Gastrocnemius medialis (tissue), 4 donors: ENCODE results near the gene SULF2. TPM values are rescaled to one million over a fixed set of nuclear protein-coding genes. Genes with fewer than 3 reads are reported as not detected.
A peak's percentile ranks its signal among the peaks of the same experiment; 100 is the strongest.

Experiments used
- ATAC-seq, 2 donors: fragments of 150-250 bp; one replicate each; pipeline ENCODE4 v1.9.1; 2016
- DNase-seq, 2 donors: peaks; one replicate each; pipeline ENCODE4 v3.0.0-alpha.2; 2019
- H3K27ac ChIP-seq, 4 donors: fragments of 200-600 bp; sonication (generic); 1 replicate in 1 of 4; 2 replicates in 3 of 4; pipeline ENCODE4 v1.5.1; 2016 to 2018; ENCODE audit warnings: mild to moderate bottlenecking in 2 of 4, moderate library complexity in 1 of 4
- H3K27me3 ChIP-seq, 3 donors: fragments of 200-600 bp; sonication (generic) in 2 of 3; 1 replicate in 1 of 3; 2 replicates in 2 of 3; pipeline versions ENCODE4 v1.5.1 to v1.6.0; 2016 to 2019; ENCODE audit warnings: mild to moderate bottlenecking in 1 of 3, moderate library complexity in 1 of 3
- H3K36me3 ChIP-seq, 2 donors: fragments of 200-600 bp; sonication (generic) in 1 of 2; one replicate each; pipeline ENCODE4 v1.5.1; 2017 to 2018
- H3K4me1 ChIP-seq, 2 donors: fragments of 200-600 bp; sonication (generic) in 1 of 2; one replicate each; pipeline ENCODE4 v1.5.1; 2016 to 2017; ENCODE audit warnings: mild to moderate bottlenecking in 2 of 2
- H3K4me3 ChIP-seq, 4 donors: fragments of 200-600 bp; sonication (generic) in 3 of 4; 1 replicate in 1 of 4; 2 replicates in 3 of 4; pipeline ENCODE4 v1.5.1; 2016 to 2019; ENCODE audit warnings: mild to moderate bottlenecking in 2 of 4
- H3K9me3 ChIP-seq, 3 donors: fragments of 200-600 bp; sonication (generic) in 2 of 3; 1 replicate in 1 of 3; 2 replicates in 2 of 3; pipeline ENCODE4 v1.5.1; 2016 to 2019
- CTCF ChIP-seq, 5 experiments: fragments of 450-650 bp in 3 of 5; fragments of 200-600 bp in 2 of 5; sonication (generic) in 2 of 5; IDR thresholded peaks in 4 of 5; conservative IDR thresholded peaks in 1 of 5; 1 replicate in 4 of 5; 2 replicates in 1 of 5; pipeline ENCODE4 v1.5.1; 2016 to 2019; ENCODE audit warnings: antibody characterized with exemption in 5 of 5, mild to moderate bottlenecking in 3 of 5, moderate library complexity in 3 of 5
- POLR2A ChIP-seq, 2 donors: fragments of 450-650 bp; IDR thresholded peaks; one replicate each; pipeline ENCODE4 v1.6.1; 2017; ENCODE audit warnings: antibody characterized with exemption in 2 of 2, mild to moderate bottlenecking in 2 of 2, moderate library complexity in 2 of 2
- in situ Hi-C, 4 donors: fragments of 200-750 bp; cut with MboI; loops; one replicate each; pipeline versions ENCODE4 v1.15.0 to v1.8.0; 2017; ENCODE audit warnings: low sequenced_read_pairs in 4 of 4
- intact Hi-C: fragments of 100-400 bp; cut with DNase I; formaldehyde crosslinking; loops from one replicate; pipeline ENCODE4 v1.15.1; 2023; ENCODE audit warnings: low total_unique reads
- total RNA-seq, 4 donors: library from RNA; depleted of rRNA; stranded (reverse); fragments of >200 nt; gene quantifications; one replicate each; pipeline versions ENCODE4 v1.1.0 to v1.2.3, GENCODE V29; 2016

The SULF2 gene
- total RNA-seq, 4 donors from 2014 or later, result 9.8 to 18.8 (median 16.8) TPM

- ATAC-seq (peak; percentile 70 to 77), DNase-seq (peak; percentile 31 to 44)
- Histone ChIP-seq H3K4me3 (peak overlapping the region; percentile 52 to 70 (median 53)), H3K4me1 (peaks cover 7 to 12% of the 10 kb centered on the region in 2 donors), H3K27me3 (peaks cover 21 to 35% (median 23%) of the 10 kb centered on the region in 3 donors), H3K36me3 (no peaks in the 10 kb centered on the region), H3K9me3 (no peaks in the 10 kb centered on the region), H3K27ac (peak overlapping the region; percentile 55 to 72 (median 64))
- intact Hi-C loops, result loop anchor here (1.0 kb wide), 1 partner anchor 834 kb away; no protein-coding TSS in a partner anchor
- in situ Hi-C loops, result loop anchor here in 3 of 4 donors (5.0 to 25.0 kb wide), 3 partner anchors 826 to 831 kb away; no protein-coding TSS in a partner anchor
- TF ChIP-seq CTCF (IDR thresholded peaks at IDR 0.05 in 4 of 5, conservative IDR thresholded peaks at IDR 0.05 in 1 of 5) (peak; percentile 23 to 62 (median 58)), POLR2A (IDR thresholded peaks at IDR 0.05) (peak in 1 of 2 donors; percentile 29)
These were observed 828 bp upstream of the SULF2 start for GRCh38 chr20:47785854-47786764.

GRCh38 chr20:47784599-47785310, 526 bp downstream of the SULF2 start:
- H3K27ac ChIP-seq, result peak overlapping the region in 3 of 4 donors; percentile 33 to 58 (median 41)

DNA sequence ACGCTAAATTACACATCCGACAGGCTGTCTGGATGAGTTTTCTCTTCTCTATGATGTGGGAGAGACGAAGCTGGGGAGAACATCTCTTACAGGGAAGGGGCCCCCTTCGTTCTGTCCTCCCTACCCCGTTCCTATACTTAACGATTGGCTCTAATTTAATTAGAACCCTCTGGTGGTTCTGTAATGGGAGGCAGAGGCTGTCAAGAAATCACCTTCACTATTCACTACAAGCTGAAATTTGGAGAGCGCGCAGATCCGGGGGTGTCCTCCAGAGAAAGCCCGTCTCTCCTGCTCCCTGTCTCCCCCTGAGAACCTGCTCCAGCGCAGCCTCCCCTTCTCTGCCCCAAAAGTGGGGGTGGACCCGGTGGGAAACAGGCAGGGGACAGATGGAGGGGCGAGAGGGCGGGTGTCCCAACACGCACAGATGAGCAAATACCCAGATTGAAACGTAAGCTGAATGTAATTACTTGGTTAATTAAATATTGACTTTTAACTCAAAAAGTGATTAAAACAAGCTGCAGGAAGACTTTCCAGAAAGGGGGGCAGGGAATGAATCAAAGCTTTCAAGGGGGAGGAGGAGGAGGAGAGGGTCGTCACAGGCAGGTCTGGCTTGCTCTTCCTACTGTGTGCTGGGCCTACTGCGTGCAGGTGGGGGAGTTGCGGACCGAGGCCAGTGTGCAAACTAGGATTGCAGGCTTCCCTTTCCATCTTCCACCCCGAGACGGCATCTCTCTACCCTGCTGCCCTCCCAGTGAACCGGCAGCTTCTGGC, 1.3 kb downstream of the SULF2 start:
- intact Hi-C loops, result no loop called here
- Histone ChIP-seq H3K27ac (peak overlapping the region in 1 of 4 donors; percentile 41), H3K4me1 (peaks cover 7 to 12% of the 10 kb centered on the region in 2 donors), H3K36me3 (no peaks in the 10 kb centered on the region), H3K27me3 (peaks cover 21 to 35% (median 23%) of the 10 kb centered on the region in 3 donors), H3K4me3 (peak overlapping the region; percentile 48 to 58 (median 52)), H3K9me3 (no peaks in the 10 kb centered on the region)
- ATAC-seq (no peak), DNase-seq (no peak)
- TF ChIP-seq POLR2A (IDR thresholded peaks at IDR 0.05), result no peak
- no peak for TF ChIP-seq CTCF (IDR thresholded peaks at IDR 0.05 in 4 of 5, conservative IDR thresholded peaks at IDR 0.05 in 1 of 5)
- in situ Hi-C loops, result loop anchor here in 2 of 4 donors (10.0 to 25.0 kb wide), 2 partner anchors 828 to 831 kb away; no protein-coding TSS in a partner anchor

More at GRCh38 chr20:47784599-47785310, 526 bp downstream of the SULF2 start:
- no peak for ATAC-seq
- in situ Hi-C loops (loop anchor here in 3 of 4 donors (5.0 to 25.0 kb wide), 3 partner anchors 828 to 833 kb away; no protein-coding TSS in a partner anchor), intact Hi-C loops (no loop called here)
- Histone ChIP-seq H3K4me3 (peak overlapping the region; percentile 48 to 58 (median 52)), H3K27me3 (peaks cover 21 to 35% (median 23%) of the 10 kb centered on the region in 3 donors), H3K9me3 (no peaks in the 10 kb centered on the region), H3K36me3 (no peaks in the 10 kb centered on the region), H3K4me1 (peaks cover 7 to 12% of the 10 kb centered on the region in 2 donors)
- DNase-seq, result no peak
- TF ChIP-seq CTCF (IDR thresholded peaks at IDR 0.05 in 4 of 5, conservative IDR thresholded peaks at IDR 0.05 in 1 of 5) (peak in 3 of 5 experiments; percentile 7 to 17 (median 13)), POLR2A (IDR thresholded peaks at IDR 0.05) (no peak)
